NCI-H2196 (cell line): ENCODE measurements around the gene SVOP.
"Not testable (repeated sequence)": the region's sequence is repeated elsewhere in the genome, so short reads cannot be mapped to it uniquely, and the experiment has no call there.

Experiments
- DNase-seq: peaks from one replicate; lab custom pipeline; 2025; ENCODE audit not compliant: unreplicated experiment; lab: John Stamatoyannopoulos, UW

Gene SVOP, protein sequence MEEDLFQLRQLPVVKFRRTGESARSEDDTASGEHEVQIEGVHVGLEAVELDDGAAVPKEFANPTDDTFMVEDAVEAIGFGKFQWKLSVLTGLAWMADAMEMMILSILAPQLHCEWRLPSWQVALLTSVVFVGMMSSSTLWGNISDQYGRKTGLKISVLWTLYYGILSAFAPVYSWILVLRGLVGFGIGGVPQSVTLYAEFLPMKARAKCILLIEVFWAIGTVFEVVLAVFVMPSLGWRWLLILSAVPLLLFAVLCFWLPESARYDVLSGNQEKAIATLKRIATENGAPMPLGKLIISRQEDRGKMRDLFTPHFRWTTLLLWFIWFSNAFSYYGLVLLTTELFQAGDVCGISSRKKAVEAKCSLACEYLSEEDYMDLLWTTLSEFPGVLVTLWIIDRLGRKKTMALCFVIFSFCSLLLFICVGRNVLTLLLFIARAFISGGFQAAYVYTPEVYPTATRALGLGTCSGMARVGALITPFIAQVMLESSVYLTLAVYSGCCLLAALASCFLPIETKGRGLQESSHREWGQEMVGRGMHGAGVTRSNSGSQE

DNA sequence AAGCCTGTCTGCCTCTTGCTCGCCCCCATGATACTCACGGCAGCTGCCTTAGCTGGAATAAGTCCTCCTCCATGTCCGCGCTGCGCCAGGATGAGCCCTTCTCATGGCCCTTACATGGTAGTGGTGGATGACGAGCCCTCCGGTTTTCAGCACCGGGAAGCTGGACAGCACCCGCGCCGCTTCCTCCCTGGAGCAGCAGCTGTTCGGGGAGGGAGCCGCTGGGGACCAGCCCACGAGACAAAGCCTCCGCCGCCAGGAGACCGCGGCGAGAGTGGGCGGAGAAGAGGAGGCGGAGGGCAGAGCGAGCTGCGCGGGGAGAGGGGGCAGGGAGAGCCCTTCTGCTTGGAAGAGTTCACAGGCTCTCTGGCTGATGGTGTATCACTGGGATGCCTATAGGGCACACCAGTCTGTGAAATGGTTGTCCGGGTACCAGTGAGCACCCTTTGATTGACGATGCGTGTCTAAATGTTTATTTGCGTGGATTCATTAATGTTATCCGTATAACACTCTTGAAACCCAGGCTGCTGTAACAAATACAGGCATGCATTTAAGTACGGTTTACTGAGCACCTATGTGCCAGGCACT lies at the start of gene SVOP:
SVOP (minus strand) TSS at position 273 of the 585 bp plus-strand sequence; CDS start at position 73, 200 bp downstream.
- peak; percentile 85 for DNase-seq

DNA sequence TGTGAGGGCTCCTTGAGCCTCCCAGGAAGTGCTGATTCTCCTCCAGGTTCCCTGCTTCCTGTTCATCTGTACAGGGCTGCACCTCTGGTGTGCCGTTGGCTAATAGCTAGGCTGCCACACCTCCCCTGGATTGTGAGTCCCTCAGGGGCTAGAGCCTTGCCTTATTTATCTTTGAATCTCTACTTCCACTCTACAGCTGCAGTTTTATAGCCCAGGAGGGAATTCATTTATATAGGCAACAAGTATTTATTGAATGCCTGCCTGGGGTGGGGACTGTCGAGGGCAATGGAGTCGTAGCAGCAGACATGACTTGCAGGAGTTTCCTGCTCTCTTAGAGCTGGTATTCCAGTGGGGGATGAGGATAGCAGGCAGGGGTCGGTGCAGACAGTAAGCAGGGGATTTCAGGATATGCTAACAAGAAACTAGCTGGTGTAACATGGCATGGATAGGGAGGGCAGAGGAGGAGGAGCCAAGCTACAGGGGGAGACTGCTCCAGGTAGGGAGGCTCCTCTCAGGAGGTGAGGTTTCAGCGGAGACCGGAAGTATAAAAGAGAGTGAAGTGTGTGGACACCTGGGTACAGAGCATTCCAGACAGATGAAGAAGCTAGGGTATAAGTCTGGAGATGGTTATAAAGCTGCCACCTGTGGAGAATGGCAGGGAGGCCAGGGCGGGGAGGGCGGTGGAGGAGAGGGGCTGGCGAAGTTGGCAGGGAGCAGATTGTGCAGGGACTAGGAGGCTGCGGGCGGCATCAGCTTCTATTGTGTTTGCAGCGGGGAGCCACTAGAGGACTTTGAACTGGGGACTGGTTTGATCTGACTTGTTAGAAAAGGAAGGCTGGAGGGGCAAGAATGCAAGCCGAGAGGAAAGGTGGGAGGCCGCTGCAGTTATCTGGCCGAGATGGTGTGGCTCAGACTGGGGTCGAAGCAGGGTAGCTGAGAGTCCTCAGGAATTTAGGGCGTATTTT lies 48.7 kb upstream of the SVOP start:
- DNase-seq, result no peak

DNA sequence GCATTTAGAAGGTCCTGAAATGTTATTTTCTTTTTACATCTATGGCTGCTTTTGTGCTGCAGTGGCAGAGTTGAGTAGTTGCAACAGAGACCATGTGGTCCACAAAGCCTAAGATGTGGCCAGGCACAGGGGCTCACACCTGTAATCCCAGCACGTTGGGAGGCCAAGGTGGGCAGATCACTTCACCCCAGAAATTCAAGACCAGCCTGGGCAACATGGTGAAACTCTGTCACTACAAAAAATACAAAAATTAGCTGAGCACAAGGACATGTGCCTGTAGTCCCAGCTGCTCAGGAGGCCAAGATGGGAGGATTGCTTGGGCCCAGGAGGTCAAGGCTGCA lies 45.0 kb upstream of the SVOP start:
- no peak for DNase-seq

DNA sequence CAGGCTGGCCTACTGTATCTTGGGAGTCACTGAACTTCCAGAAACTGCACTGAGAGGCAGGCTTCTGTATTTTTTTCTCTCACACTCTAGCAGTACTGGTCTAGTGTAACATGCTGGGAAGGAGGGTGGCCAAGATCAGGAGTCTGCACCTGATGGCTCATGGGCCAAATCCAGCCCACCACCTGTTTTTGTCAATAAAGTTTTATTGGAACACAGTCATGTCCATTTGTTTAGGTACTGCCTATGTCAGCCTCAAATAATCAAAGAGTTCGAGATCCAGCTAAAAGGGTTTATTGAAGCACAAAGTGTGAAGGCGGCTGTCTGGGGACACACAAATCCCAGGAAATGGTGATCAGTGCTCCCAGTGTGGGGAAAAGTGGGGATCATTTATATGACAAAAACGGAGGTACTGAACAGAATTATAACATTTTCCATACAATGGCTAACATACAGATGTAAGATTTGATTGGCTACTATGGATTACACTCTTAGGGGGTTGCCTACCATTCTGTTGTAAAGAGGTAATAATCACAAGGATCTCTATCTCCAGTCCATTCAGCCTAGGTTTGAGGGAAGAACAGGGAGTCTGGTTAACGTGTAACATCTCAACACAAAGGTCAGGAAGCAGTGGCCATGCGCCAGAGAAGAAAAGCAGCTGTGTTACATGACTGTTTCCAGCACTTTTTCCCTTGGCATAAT lies 44.4 kb upstream of the SVOP start:
- no peak for DNase-seq

DNA sequence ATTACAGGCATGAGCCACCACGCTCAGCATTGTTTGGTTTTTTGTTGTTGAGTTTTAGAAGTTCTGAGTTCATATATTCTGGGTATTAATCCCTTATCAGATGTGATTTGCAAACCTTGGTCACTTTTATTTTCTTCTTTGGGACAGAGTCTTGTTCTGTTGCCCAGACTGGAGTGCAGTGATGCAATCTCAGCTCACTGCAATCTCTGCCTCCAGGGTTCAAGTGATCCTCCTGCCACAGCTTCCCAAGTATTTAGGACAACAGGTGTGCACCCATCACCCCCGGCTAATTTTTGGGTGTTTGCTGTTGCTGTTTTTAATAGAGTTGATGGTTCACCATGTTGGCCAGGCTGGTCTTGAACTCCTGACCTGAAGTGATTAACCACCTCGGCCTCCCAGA lies 43.3 kb upstream of the SVOP start:
- DNase-seq, result no peak

DNA sequence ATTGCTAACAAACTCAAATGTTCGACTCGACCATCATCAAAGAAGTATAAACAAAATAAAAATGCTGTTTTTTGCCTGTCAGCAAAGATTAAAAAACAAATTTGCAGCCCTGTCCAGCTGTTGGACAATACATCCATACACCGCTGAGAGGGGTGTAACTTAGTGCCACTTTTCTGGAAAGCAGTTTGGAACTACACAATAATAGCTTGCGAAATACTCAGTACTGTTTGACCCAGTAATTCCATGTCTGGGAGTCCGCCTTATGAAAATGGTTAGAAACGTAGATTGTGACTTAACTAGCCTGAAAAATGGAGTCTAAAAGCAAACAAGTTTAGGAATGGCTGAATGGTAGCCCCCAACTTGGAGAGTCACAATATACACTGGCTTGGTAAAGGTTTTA lies 37.9 kb upstream of the SVOP start:
- no peak for DNase-seq

DNA sequence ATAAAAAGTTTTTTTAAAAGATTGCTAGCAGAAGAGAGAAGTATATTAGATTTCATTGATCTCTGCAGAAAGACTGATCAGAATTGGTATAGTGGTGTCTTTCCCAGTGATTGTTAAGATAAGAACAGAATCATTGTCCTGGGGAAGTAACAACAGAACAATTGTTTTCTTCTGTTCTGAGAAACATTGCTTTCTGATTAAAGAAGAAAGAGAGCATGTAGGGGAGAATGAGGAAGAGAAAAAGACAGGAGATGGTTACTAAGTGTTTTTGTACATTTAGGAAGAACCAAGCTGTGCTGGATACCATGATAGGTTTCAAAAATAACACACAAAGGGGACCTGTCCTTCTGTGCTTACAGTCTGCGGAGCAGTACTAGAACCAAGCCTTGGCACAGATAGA lies 36.5 kb upstream of the SVOP start:
- no peak for DNase-seq

DNA sequence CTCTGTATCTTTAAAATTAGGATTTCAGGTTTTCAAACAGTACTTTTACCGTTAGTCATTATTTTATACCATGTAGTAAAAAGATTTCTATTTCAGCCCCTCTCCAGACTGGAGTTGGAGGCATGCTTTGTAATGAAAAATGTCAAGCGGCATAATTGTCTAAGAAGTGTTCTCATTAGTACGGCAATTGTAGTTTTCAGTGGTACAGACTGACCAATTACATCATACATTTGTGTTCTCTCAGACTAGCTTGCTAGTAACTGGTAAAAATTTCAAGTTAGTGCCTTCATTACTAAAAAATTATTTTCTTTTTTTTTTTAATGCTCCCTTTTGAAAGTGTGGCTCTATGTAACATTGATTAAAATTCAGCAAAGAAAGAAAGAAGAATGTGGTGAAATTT lies 36.0 kb upstream of the SVOP start:
- no peak for DNase-seq

DNA sequence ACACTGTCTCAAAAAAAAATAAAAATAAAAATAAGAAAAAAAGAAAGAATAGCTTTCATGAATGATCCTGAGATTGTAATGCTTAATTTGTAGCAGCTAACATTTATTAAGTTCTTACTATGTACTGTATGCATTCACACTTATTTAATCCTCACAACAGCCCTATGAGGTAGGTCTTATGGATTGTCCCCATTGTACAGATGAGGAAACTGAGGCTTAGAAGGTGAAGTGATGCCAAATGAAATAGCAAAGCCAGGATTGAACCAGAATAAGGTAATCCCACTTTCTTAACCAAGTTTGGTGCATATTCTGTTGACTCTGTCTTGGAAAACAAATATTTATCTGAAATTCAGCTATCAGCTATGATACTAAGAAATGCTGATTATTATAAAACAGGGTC lies 33.7 kb upstream of the SVOP start:
- DNase-seq, result no peak

DNA sequence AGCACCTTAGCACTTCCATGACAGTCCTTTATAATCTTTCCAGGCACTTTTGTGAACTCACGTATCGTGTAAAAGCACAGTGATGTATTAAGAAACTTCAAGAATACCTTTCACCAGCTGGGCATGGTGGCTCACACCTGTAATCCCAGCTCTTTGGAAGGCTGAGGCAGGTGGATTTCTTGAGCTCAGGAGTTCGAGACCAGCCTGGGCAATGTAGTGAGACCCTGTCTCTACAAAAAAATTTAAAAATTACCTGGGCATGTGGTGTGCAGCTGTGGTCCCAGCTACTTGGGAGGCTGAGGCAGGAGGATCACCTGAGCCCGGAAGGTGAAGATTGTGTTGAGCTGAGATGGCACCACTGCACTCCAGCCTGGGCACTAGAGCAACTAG lies 33.3 kb upstream of the SVOP start:
- DNase-seq, result not testable (repeated sequence)

DNA sequence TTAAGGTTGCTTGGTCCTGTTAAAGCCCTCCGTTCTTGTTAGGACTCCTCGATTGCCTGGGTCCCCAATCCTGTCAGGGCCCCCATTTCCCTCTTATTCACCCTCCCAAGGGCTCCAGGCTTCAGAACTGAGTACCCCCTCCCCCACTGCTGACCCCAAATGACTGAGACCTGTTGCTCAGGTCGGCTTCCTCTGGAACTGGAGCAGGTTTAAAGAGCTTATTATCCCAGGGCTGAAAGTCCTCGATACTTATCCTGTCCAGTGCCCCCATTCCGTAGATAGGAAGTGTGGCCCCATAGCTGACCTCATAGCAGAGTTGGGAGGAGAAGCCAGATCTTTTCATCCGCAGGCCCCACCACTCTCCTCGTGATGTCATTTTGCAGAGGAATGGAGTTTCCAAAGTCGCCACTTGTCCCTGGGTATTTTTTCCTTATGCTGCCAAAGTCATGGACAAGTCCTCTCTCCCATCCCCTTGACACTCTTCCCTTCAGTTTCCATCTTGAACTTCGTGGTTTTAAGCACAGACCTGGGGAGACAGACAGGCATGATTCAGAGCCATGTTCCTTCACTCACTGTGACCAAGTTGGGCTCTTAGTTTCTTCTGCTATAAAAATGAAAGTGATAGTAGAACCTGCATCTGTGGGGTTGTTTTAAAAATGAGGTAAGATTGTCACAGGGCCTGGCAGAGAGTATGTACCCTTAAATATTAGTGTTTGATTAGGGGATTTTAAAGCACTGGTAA lies 32.7 kb upstream of the SVOP start:
- DNase-seq, result no peak

DNA sequence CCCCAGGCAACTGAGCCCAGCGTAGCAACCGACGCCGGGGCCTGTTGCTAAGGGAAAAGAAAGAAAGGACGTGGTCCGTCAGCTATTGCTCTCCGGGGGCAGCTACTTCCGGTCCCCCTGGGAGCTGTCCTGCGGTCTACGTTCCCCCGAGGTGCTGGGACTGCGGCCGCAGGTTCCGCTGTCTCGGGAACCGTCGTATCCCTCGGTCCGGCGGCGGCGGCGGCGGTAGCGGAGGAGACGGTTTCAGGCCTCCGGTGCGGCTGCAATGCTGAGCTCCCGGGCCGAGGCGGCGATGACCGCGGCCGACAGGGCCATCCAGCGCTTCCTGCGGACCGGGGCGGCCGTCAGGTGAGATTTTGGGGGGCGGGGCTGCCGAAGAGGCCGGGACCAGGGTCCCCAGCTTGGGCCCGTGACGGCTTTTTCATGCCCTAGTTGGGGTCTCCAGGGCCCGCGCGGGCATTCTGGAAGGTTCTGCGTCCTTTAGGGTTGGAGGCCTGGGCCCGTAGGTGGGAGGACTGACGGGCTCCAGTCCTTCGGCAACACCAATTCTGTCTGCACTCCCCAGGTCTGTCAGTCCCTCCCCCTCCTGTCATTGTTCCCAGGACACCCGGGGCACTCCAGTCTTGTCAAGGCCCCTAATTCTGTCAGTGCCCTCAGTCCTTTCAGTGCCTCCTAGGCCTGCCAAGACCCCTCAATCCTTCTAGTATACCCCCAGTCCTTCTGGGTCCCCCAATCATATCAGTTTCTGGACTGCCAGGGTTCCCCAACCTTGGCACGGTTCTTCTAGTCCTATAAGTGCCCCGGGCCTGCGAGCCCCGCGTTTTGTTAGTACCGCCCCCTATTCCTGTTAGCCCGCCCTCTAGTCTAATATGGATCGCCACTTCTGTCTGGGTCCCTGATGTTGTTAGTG lies 31.8 kb upstream of the SVOP start, which contains the start of gene USP30:
USP30 (plus strand) TSS at position 163 of the 910 bp plus-strand sequence; CDS start at position 266, 103 bp downstream.
- DNase-seq, result peak; percentile 92

DNA sequence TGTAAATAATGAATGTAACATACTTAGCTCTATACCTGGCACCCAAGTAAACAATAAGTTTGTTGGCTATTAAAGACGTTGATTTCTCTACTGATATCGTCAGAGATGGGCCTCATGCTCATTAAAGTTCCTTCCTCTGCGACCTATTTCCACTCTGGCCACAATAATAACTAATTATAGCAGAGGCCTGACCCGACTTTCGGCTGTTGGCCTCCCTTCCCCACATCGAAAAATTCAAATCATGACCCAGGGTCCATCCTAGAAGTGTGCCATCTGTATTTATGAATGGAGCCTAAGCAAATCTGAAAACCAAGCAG lies 31.2 kb upstream of the SVOP start:
- no peak for DNase-seq

DNA sequence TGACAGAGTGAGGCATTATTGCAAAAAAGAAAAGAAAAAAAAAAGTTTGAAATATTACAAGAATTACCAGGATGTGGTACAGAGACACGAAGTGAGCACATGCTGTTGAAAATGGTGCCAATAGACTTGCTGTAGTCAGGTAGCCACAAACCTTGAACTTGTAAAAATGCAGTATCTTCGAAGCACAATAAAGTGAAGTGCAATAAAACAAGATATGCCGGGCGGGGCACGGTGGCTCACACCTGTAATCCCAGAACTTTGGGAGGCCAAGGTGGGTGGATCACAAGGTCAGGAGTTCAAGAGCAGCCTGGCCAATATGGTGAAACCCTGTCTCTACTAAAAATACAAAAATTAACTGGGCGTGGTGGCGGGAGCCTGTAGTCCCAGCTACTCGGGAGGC lies 28.9 kb upstream of the SVOP start:
- DNase-seq, result not testable (repeated sequence)

DNA sequence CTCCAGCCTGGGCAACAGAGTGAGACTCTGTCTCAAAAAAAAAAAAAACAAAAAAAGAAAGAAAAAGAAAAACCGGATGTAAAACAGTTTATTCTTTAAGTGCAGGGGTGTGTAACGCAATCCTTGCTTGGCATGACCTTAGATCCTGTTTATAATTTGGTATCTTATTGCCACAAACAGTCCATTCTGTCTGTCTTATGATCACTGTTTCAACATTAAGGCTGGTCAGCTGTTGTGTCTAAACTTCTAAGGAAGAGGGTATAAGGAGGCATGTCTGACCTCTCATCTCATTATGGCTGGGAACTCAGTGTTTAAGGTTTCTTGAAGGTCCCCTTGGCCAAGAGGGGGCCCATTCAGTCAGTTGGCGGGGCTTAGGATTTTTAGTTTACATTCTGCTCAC lies 27.8 kb upstream of the SVOP start:
- DNase-seq, result not testable (repeated sequence)

DNA sequence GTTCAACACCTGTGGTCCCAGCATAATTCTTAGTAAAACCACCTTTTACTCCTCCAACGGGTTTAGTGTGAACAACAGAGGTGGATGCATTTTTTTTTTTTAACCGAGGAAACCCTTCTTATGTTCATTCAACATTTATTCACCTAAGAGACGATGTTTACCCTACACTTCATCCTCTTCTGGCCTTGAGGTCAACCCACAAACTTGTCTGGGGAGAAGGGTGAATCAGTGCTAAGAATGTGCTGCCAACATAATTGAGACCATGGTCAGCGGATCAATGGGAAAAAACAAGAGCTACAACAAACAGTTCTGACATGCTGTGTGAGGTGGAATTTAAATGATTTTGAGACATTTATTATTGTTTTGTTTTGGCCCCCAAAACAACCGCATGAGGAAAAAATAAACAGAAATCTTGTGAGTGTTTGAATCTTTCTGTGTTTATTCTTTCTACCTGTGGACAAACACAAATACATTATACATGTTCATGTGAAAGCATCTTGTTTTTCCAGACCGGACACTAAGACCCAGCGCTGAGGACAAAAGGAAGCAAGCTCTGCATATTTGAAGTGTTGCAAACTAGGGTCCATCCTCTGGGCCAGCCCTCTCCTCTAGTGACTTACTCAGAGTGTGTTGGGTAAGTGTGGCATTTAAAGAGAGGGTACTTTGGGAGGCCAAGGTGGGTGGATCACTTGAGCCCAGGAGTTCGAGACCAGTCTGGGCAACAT lies 26.4 kb upstream of the SVOP start:
- no peak for DNase-seq

DNA sequence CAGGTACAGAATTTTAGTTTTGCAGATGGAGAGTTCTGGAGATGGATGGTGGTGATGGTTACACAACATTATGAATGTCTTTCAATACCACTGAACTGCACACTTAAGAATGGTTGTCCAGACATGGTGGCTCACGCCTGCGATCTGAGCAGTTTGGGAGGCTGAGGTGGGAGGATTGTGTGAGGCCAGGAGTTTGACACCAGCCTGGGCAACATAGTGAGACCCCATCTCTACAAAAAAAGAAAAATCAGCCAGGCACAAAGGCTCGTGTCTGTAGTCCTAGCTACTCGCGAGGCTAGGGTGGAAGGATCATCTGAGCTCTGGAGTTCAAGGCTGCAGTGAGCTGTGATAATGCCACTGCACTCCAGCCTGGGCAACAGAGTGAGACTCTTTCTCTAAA lies 23.4 kb upstream of the SVOP start:
- no peak for DNase-seq

DNA sequence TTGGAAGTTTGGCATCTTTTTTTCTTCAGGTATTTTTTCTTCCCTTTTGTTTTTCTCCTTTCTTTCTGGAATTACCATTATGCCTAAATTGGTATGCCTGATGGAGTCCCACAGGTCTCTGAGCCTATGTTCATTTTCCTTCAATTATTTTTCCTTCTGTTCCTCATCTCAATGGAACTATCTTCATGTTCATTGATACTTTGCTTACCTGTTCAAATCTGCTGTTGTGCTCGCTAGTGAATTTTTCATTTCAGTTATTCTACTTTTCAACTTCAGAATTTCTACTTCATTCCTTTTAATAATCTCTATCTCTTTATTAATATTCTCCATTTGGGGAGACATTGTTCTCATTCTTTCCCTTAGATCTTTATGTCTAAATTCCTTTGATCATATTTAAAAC lies 16.1 kb upstream of the SVOP start:
- no peak for DNase-seq
